Activated CD4-positive, CD25-positive, alpha-beta regulatory T cell (primary cell): Measurements from ENCODE around the gene SMCO2.

ENCODE experiments used
- DNase-seq, 4 experiments: peaks; one replicate each; lab custom pipeline; 2025; lab: John Stamatoyannopoulos, UW

SMCO2 gene

DNA sequence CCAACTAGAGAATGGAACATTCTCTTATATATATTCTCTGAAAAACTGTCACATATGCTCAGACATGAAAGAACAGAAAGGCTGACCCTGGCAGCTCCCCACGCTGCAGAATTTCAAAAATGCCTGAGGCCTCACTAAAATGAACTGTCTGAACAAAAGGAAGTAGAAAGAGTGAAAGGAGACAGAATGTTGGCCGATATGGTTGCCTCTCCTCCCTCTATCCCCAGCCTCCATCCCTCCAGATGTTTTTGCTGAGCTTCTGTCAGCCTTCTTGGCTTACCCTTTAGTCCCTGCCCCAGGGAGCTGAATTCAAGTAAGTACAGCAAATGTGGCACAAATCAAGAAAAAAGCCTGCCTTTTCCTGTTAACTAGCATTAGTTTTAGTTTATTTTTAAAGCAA is 6.9 kb downstream of the SMCO2 start:
- no peak for DNase-seq

DNA sequence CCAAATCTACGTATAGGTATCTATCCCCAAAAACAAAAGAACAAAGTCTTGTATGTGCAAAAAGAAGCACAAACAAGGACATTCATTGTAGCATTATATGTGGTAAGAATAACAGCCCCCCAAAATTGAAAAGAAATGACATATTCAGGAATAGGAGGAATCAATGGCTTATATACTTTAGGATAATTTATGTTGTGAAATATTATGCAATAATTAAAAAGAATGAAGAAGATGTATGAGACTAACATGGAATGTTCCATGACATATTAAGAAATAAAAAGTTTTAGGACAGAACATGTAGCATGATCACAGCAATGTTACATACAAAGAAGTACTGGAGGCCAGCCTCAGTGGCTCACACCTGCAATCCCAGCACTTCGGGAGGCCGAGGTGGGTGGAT is 9.1 kb downstream of the SMCO2 start:
- no peak for DNase-seq

DNA sequence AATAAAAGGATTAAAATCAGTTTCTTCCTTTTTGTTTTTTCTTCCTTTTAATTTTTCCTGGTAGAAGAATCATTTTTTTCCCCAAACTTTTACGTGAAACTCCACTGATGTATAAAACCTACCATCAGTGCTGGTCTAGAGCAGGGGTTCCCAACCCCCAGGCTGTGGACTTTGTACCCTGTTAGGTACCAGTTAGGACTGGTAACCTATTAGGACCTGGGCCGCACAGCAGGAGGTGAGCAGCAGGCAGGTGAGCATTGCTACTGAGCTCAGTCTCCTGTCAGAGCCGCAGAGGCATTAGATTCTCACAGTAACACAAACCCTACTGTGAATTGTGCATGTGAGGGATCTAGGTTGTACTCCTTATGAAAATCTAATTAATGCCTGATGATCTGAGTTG is 10.1 kb downstream of the SMCO2 start:
- no peak for DNase-seq

DNA sequence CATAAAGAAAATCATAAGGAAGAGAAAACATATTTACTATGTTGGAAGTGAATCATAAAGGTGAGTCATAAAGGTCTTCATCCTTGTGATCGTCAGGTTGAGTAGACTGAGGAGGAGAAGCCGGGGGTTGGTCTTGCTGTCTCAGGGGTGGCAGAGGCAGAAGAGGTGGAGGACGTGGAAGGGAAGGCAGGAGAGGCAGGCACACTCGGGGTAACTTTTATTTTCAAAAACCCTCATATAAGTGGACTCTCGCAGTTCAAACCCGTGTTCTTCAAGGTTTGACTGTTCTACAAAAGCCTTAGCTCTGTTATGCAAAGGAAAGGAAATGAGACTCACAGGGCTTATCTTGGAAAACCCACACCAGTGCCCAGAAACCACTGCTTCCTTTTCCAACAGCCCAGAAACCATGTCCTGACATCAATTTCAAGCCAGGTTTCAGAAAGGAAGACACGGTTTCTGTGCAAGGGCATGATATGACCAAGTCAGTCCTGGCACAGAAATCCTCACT is 14.0 kb downstream of the SMCO2 start:
- DNase-seq = no peak

DNA sequence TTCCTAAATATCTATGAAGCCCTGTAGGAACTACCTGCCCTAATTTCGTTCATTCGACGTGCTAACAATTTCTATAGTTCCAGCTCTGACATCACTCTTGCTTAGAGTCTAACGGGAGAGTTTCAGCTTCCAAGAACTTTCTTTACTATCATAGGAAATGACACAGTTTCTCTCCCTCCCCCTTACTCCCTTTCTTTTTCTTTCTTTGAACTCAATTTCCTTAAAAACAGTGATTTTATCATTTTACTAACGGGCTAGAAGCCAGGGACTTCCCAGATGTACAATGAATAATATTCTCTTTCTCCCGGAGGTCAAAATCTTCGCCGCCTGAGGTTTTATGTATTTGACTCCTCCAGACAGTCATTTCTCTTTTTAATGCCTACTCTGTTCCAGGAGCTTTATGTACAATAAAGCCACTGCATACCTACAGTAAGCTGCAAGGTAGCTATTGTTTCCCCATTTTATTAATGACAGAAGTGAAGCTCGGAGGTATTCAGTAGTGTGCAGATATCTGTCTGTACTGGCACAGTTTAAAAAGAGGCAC is 15.7 kb downstream of the SMCO2 start:
- DNase-seq = no peak

DNA sequence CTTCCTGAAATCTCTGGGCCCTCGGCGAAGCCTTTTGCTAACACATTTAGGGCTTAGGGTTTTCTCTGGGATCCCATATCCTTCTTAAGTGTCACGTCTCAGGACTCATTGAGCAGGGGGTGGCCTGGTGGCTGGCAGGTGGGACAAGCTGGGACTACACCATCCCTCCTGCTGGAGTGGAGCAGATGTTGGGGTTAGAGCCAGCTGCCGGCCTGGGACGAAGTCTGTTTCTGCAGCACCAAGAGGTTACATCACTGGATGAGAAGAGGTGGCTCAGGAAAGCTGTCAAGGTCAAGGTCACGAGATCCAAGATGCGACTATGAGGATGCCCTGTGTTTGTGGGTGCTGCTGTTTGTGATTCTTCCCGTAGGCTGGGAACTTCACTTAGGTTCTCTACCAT is 16.3 kb downstream of the SMCO2 start:
- no peak for DNase-seq

DNA sequence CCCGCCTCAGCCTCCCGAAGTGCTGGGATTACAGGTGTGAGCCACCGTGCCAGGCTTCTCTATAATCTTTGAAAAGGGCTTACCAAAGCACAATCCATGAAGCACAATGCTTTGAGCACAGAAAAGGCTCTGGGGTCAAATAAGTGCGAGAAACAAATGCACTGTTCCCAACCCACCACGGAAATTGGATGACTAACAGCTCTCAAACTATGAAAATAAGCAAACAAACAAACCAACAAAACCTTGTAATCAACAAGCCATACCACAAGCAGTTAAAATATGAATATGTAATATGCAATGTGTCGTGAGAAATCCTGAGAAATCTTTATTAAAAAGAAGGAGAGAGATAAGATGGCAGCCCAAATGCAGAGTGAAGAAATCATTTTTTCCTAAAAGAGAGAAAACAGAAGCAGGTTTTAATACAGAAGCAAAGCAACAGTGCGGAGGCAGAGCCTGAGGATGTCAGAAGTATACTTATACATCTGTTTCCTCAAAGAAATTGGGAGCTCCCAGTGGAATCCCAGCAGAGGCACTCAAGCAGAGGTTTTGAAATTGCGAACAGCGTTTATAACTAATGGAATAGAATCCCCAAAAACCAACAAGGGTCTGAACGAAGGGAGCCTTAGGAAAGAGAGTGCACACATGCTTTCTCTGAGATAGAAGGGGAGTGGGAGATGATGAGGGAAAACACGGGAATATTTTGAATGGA is 17.1 kb downstream of the SMCO2 start:
- no peak for DNase-seq

DNA sequence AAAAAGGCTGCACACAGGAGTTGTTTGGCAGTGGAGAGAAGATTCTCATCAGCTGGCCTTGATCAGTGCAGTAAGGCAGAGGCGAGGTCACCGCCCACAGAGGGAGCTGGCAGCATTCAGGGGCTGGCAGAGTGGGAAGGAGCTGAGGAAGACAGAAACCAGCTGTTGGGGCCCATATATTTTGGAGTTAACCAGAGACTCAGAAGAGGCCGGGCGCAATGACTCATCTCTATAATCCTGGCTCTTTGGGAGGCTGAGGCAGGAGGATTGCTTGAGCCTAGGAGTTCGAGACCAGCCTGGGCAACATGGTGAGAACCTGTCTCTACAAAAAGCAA is 17.7 kb downstream of the SMCO2 start:
- DNase-seq = no peak

DNA sequence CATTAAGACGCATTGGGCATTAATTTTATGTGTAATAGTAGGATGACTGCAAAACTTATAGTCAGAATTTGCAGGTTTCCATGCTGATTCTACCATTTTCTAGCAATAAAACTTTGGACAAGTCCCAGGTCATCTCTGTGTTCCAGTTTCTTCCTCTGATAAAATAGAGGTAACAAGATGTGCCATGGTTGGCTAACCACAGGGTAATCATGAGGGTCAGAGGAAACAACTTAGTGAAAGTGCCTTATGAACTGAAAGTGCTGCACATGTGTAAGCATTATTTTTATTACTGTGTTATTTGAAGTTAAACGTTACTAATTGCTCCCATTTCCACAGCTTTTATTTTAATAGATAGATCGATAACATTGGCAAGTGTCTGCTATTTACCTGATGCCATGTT is 21.1 kb downstream of the SMCO2 start:
- no peak for DNase-seq

DNA sequence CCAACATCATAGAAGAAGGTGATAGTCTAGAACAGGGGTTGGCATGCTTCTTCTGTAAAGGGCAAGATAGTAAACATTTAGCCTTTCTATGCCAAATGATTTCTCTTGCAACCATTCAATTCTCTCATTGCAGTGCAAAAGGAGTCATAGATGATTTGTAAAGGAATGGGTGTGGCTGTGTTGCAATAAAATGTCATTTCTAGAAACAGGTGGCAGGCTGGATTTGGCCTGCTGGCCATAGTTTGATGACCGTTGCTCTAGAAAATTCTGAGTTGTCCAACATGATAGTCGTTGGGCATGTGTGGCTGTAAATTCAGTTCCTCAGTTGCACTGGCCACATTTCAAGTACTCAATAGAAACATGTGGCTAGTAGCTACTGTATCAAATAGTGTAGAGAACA is 21.7 kb downstream of the SMCO2 start:
- DNase-seq = no peak

DNA sequence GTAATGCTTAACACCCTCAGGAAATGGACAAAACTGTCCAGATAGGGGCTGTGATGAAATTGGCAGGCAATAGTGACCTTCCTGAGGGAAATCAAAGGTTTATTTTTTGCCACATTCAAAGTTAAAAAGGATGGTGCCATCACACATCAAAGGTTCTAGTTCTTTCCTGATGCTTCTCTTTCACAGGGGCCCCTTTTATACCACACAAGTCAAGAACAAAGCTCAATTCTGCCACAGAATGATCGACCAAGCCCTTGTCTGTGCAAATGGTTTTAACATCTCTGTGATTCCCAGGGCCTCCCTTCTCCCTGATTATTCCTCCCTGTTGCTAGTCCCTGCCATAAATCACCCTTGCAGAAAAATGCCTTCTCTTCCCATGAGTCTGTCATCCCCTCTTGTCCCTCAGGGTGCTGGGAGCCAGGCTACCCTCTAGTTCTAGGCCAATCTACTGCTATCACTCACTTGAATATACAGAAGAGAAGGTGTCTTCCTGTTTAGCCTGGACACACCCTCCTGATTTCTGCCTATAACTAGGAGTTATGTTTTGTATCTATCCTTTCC is 22.7 kb downstream of the SMCO2 start:
- no peak for DNase-seq

DNA sequence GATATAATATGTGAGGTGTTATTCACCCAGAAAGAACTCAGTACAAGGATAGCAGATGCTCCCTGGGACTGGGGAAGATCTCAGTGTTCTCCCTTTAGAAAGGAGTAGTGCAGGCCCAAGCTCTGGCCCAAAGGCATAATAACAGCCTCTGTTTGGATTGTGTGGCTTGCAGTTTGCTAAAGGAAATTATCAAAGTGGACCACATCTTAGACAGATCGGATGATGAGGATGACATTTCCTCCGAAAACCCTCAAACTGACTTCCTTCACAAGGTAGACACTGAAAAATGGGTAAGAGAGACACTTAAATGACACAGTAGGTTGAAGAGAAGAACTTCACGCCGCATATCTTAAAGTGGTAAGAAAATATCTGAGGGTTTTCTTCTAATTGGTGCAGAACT is 26.1 kb downstream of the SMCO2 start:
- no peak for DNase-seq

DNA sequence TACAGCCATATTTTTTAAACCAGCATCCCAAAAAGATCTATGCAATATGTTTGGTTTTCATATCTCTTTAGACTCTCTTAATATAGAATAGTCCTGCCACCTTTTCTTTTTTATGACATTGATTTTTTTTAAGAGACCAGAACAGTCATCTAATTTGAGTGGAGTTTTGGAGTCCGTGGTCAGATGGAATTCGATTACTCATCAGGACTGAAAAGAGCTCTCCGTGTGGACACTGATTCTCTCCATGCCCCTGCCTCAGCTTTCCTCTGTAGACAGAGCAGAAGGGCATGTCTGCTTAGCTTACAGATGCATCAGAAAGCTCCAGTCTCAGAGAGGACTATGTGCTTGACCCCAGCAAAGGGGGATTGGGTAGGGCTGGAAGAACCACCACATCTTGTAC is 27.8 kb downstream of the SMCO2 start:
- DNase-seq = no peak

DNA sequence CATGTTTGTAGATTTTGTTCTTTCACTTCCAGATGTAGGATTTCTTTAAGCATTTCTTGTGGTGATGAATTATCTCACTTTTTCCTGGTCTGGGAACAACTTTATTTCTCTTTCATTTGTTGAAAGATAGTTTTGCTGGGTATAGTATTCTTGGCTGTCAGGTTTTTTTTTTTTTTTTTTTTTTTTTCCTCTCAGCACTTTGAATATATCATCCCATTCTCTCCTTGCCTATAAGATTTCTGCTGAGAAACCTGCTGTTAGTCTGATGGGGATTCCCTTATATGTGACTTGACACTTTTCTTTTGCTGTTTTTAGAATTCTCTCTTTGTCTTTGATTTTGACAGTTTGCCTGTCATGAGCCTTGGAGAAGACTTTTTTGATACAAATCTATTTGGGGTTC is 30.5 kb downstream of the SMCO2 start:
- DNase-seq = no peak

DNA sequence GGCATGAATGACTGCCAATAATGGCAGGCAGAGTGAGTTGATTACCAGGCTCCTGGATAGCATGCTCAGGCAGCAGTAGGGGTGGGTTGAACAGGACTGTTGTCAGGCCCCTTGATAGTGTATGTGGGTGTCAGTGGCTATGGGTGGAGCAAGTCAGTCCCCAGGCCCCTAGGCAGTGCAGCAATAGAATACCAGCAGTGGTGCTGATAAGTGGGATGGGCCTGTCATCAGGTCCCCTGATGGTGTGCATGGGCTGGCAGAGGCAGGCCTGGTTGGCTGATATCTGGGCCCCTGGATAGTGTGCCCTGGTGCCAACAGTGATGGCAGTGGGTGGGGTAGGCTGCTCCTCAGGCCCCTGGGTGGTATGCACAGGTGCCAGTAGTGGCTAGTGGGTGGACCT is 32.4 kb downstream of the SMCO2 start:
- DNase-seq = no peak

DNA sequence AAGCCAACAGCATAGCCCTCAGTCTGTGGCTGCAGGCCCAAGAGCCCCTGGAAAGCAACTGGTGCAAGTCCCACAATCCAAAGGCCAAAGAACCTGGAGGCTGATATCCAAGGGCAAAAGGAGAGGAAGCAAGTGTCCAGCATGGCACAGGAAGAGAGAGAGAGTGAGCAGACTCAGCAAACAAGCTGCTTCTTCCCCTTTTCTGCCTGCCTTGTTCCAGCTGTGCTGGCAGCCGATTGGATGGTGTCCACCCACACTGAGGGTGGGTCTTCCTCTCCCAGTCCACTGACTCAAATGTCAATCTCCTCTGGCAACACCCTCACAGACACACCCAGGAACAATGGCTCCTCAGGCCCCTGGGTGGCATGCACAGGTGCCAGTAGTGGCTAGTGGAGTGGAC is 33.5 kb downstream of the SMCO2 start:
- DNase-seq = no peak

DNA sequence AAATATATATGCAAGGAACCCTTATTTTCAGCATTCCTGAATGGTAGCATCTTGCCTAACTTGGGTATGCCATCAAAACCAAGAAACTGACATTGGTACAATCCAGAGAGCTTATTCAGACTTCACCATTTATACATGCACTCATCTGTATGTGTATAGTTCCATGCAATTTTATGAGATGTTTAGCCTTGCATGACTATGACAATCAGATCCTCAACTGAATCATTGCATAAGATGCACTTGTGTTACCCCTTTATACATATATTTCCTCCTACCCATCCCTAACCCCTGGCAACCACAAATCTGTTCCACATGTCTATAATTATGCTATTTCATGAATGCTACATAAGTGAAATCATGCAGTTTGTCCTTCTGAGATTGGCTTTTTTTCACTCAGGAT is 40.4 kb downstream of the SMCO2 start:
- DNase-seq = no peak

DNA sequence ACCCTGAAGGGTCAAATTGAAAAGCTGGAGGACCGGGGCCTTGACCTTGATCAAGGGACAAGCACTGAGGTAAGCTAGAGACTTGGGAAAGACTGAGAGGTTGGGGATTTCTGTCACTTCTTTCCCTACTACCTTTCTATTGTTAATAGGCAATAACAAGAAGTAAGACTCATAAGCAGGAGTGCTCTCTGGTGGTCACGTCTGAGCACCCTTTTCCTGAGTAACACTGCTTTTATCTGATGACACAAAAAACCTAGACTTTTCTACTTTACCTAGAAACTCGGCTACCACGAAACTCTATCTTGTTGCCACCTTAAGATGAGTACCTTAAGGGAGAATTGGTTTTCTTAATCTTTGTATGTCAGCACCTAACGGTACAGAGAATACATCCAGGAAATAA is 41.9 kb downstream of the SMCO2 start:
- no peak for DNase-seq

DNA sequence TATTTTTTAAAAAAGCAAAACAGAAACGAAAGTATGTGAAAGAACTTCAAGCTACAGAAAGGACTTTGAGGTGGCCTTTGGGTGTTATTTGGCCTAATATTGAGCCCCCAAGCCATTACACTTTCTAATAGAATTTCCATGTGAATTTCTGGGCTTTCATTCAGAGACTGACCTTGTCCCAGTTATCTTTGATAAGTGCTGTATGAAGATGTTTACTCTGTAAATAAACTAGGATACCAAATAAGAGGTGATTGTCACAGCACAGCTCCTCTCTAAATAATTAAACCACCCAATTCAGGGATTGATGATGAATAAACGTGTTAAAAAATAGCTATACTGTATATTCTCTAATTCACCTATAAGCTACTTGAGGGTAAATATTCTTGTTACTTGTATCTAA is 44.7 kb downstream of the SMCO2 start:
- no peak for DNase-seq

DNA sequence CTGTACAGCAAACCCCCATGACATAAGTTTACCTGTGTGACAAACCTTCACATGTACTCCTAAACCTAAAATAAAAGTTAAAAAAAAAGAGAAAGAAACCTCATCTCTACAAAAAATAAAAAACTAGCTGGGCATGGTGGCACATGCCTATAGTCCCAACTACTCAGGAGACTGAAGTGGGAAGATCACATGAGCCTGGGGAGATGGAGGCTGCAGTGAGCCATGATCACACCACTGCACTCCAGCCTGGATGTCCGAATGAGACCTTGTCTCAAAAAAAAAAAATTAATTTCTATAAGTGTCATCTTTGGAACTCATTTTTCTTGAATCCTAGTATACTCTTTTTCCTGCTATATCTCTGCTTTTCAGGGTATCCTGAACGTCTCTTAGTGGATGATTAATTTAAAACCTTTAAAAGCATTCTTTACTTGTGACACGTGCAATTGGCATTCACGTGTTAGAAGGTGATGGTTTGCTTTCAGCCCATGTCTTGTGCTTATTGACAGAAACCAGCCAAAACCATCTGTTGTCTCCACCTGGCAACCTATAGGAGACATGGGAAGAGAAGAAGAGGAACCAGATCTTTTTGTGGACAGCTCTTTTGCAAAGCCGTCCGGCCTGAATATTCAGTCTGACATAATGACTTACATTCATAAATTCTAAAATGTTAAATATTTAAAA is 46.9 kb downstream of the SMCO2 start:
- DNase-seq = no peak

DNA sequence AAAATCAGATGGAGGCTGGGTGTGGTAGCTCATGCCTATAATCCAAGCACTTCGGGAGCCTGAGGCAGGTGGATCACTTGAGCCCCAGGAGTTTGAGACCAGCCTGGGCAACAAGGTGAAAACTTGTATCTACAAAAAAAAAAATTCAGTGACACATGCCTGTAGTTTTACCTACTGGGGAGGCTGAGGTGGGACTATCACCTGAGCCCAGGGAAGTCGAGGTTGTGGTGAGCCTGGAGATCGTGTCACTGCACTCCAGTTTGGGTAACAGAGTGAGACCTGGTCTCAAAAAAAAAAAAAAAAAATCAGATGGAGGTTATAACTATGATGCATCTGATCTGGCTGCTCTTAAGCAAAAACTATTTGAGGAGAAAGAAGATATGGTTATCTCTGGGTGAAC is 50.9 kb downstream of the SMCO2 start:
- no peak for DNase-seq

DNA sequence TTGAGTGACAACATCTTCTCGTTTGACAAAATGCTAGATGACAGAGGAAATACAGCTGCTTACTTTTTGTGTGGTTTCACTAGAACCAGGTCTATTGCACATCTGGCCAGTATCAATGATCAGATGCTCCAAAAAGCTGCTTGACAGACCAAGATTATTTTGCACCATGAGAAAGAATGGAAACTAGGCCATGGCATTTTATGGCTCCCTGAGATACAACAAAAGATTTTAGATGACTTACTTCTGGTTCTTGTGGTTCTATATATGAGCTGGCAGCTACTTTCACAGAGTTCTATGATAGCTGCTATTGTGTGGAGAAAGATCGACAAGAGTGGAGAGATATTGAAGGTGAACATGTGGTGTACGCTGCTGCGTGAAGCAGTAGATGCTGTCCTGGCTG is 51.6 kb downstream of the SMCO2 start:
- no peak for DNase-seq

DNA sequence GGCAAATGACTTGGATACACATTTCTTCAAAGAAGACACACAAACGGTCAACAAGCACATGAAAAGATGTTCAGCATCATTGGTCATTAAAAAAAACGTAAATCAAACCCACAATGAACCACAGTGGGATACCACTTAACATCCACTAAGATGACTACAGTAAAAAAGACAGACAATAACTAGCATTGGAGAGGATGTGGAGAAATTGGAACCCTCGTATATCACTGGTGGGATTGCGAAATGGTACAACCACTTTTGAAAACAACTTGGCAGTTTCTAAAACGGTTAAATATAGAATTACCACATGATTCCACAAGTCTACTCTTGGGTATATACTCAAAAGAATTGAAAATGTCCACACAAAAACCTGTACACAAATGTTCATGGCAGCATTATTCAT is 52.2 kb downstream of the SMCO2 start:
- no peak for DNase-seq
